ENCODE data around the gene TRIM68.

- TF ChIP-seq CTCF (conservative IDR thresholded peaks at IDR 0.05; ENCODE audit: low read depth, low read length) = no peak
- no peak for TF ChIP-seq EZH2 (IDR thresholded peaks at IDR 0.05; ENCODE audit: borderline replicate concordance, low read depth, low read length, poor library complexity, severe bottlenecking)
Observed at GRCh38 chr11:4654635-4655369, 46.8 kb upstream of the TRIM68 start.
